Immature natural killer cell (primary cell): ENCODE results near the gene SCAMP2. TPM values are rescaled to one million over a fixed set of nuclear protein-coding genes. Genes with fewer than 3 reads are reported as not detected.

Source experiments
- DNase-seq, 3 donors: peaks; one replicate each; pipeline ENCODE4 v3.0.0; 2022; ENCODE audit warnings: mixed read lengths in 1 of 3
- H3K27ac Mint-ChIP-seq, 6 donors: one replicate each; pipeline ENCODE4 v1.8.0; 2020; ENCODE audit warnings: mixed read lengths in 6 of 6, mild to moderate bottlenecking in 5 of 6, inconsistent platforms in 4 of 6, moderate library complexity in 3 of 6
- H3K27me3 Mint-ChIP-seq, 3 donors: one replicate each; pipeline ENCODE4 v1.8.0; 2020 to 2021; ENCODE audit warnings: low read depth in 3 of 3, mild to moderate bottlenecking in 3 of 3, mixed read lengths in 3 of 3, moderate library complexity in 3 of 3, inconsistent platforms in 1 of 3
- H3K36me3 Mint-ChIP-seq, 3 donors: one replicate each; pipeline ENCODE4 v1.8.0; 2020; ENCODE audit warnings: mixed read lengths in 3 of 3, inconsistent platforms in 2 of 3, mild to moderate bottlenecking in 2 of 3
- H3K4me1 Mint-ChIP-seq, 2 donors: one replicate each; pipeline ENCODE4 v1.8.0; 2020; ENCODE audit warnings: inconsistent platforms in 2 of 2, mild to moderate bottlenecking in 2 of 2, mixed read lengths in 2 of 2, moderate library complexity in 1 of 2
- H3K4me3 Mint-ChIP-seq, 5 donors: one replicate each; pipeline ENCODE4 v1.8.0; 2020; ENCODE audit warnings: mild to moderate bottlenecking in 5 of 5, mixed read lengths in 5 of 5, inconsistent platforms in 3 of 5, moderate library complexity in 3 of 5
- H3K9me3 Mint-ChIP-seq, 6 donors: one replicate each; pipeline ENCODE4 v1.8.0; 2020; ENCODE audit warnings: mild to moderate bottlenecking in 6 of 6, mixed read lengths in 6 of 6, inconsistent platforms in 4 of 6, moderate library complexity in 3 of 6
- polyA plus RNA-seq, 3 donors: library from polyadenylated mRNA; unstranded; fragments of 300-500 nt; fragmentation: Illumina TruSeq; gene quantifications; one replicate each; pipeline ENCODE4 v1.2.3, GENCODE V29; 2021

The SCAMP2 gene
- polyA plus RNA-seq, 3 donors from 2014 or later: 115 to 181 (median 141) TPM

- no peaks in the 10 kb centered on the region for H3K9me3 Mint-ChIP-seq
- peaks cover 4 to 9% (median 8%) of the 10 kb centered on the region in 3 donors for H3K36me3 Mint-ChIP-seq
- DNase-seq: no peak
- peak overlapping the region; percentile 35 to 85 (median 66) for H3K27ac Mint-ChIP-seq
- peak overlapping the region; percentile 17 to 46 (median 36) for H3K4me3 Mint-ChIP-seq
- peaks cover 0 to 7% (median 0%) of the 10 kb centered on the region in 3 donors for H3K27me3 Mint-ChIP-seq
- peaks cover 85 to 88% of the 10 kb centered on the region in 2 donors for H3K4me1 Mint-ChIP-seq
These were observed 7.1 kb downstream of the SCAMP2 start for GRCh38 chr15:74866090-74866489.

DNA sequence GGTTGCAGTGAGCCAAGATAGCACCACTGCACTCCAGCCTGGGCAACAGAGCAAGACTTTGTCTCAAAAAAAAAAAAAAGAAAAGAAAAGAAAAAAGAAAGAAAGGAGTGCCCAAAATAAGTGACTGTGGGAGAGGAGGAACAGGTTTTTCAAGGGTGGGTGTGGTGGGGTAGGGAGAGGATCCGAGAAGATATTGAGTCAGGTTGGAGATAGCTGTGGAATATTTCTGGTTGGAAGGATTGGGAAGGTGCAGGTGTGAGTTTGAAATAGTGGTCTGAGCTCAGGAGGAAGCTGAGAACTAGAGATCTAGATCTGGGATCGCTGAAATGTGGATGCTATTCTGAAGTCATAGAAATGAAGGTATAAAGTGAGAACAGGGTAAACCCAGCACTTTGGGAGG, 7.8 kb downstream of the SCAMP2 start:
- Mint-ChIP-seq H3K4me1 (peaks cover 78 to 80% of the 10 kb centered on the region in 2 donors), H3K27me3 (peaks cover 0 to 6% (median 0%) of the 10 kb centered on the region in 3 donors), H3K27ac (peak overlapping the region; percentile 35 to 85 (median 78)), H3K9me3 (no peaks in the 10 kb centered on the region), H3K36me3 (peaks cover 4 to 9% (median 8%) of the 10 kb centered on the region in 3 donors), H3K4me3 (peak overlapping the region in 2 of 5 donors; percentile 41 to 70)
- no peak for DNase-seq

- peaks cover 75 to 76% of the 10 kb centered on the region in 2 donors for H3K4me1 Mint-ChIP-seq
- DNase-seq: no peak
- no peaks in the 10 kb centered on the region for H3K9me3 Mint-ChIP-seq
- peaks cover 4 to 9% (median 8%) of the 10 kb centered on the region in 3 donors for H3K36me3 Mint-ChIP-seq
- H3K27me3 Mint-ChIP-seq: peaks cover 0 to 6% (median 0%) of the 10 kb centered on the region in 3 donors
- peak overlapping the region in 3 of 5 donors; percentile 11 to 48 (median 15) for H3K4me3 Mint-ChIP-seq
- peak overlapping the region in 5 of 6 donors; percentile 24 to 80 (median 61) for H3K27ac Mint-ChIP-seq
These were observed 8.9 kb downstream of the SCAMP2 start for GRCh38 chr15:74864296-74864695.

DNA sequence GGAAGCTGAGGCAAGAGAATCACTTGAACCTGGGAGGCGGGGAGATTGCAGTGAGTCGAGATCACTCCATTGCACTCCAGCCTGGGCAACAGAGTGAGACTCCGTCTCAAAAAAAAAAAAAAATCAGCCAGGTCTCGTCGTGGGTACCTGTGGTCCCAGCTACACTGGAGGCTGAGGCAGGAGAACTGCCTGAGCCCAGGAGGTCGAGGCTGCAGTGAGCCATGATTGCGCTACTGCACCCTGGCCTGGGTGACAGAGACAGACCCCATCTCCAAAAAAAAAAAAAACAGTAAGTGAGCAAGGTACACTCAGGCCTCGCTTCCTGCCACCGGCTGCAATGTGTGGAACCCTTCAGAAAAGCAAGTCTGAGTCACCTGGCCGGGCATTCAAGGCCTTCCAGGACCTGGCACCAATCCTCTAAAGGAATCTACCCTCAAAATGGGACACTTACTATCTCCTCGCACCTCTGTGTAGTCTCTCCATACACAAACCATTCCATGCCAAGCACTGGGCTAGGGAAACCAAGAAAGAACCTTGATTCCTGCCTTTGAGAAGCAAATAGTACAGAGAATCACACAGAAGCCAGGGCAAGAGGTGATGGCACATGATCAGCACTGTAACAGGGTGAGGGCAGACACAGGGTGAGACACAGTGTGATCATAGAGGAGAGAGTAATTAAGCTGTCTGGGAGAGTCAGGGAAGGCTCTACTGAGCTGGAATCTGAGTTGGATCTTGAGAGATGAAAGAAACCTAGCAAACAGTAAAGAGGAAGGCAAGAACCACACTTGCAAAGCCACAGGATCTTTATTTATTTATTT, 9.7 kb downstream of the SCAMP2 start:
- peaks cover 0 to 6% (median 0%) of the 10 kb centered on the region in 3 donors for H3K27me3 Mint-ChIP-seq
- peaks cover 4 to 9% (median 8%) of the 10 kb centered on the region in 3 donors for H3K36me3 Mint-ChIP-seq
- peaks cover 76% of the 10 kb centered on the region in 2 donors for H3K4me1 Mint-ChIP-seq
- H3K27ac Mint-ChIP-seq: peak overlapping the region; percentile 61 to 87 (median 71)
- DNase-seq: no peak
- peak overlapping the region in 4 of 5 donors; percentile 12 to 50 (median 28) for H3K4me3 Mint-ChIP-seq
- no peaks in the 10 kb centered on the region for H3K9me3 Mint-ChIP-seq

GRCh38 chr15:74858369-74858740, 14.8 kb downstream of the SCAMP2 start:
- Mint-ChIP-seq H3K4me1 (peaks cover 55% of the 10 kb centered on the region in 2 donors), H3K4me3 (peak overlapping the region; percentile 46 to 72 (median 58)), H3K9me3 (no peaks in the 10 kb centered on the region), H3K27me3 (no peaks in the 10 kb centered on the region), H3K36me3 (peaks cover 2 to 7% (median 6%) of the 10 kb centered on the region in 3 donors), H3K27ac (peak overlapping the region; percentile 77 to 91 (median 90))
- no peak for DNase-seq

- DNase-seq: peak in 2 of 3 donors; percentile 31 to 41
- H3K4me3 Mint-ChIP-seq: peak overlapping the region; percentile 46 to 72 (median 58)
- H3K4me1 Mint-ChIP-seq: peaks cover 49 to 51% of the 10 kb centered on the region in 2 donors
- no peaks in the 10 kb centered on the region for H3K27me3 Mint-ChIP-seq
- peak overlapping the region; percentile 77 to 91 (median 90) for H3K27ac Mint-ChIP-seq
- H3K9me3 Mint-ChIP-seq: no peaks in the 10 kb centered on the region
- peaks cover 4 to 12% (median 7%) of the 10 kb centered on the region in 3 donors for H3K36me3 Mint-ChIP-seq
These were observed 15.3 kb downstream of the SCAMP2 start for GRCh38 chr15:74857671-74858368.

DNA sequence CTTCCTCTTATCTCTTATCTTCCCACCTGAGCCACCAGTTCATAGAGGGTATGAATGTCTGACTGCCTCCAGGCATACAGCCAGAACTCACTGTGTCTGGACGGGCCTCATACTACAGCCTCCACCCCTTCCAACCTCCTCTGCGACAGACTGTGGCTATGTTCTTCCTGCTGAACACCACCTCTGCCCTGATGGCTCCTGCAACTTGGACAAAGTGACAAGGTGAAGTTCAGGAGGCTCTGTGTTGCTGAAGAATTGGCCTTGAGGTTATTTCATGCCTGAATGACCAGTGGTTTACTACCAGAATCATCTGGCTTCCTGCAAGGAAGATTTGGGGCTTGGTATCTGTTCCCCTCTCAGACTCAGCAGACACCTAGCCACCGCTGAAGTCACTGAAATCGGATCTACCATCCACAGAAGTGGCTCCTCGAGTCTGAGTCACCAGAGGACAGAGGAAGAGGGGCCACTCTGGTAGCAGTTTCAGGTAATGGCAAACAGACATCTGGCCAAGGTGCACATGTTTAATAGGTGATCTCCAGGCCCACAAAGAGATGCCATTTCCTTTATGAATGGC, 16.0 kb downstream of the SCAMP2 start:
- Mint-ChIP-seq H3K9me3 (no peaks in the 10 kb centered on the region), H3K27me3 (no peaks in the 10 kb centered on the region), H3K4me1 (peaks cover 44 to 47% of the 10 kb centered on the region in 2 donors), H3K36me3 (peaks cover 4 to 16% (median 7%) of the 10 kb centered on the region in 3 donors), H3K27ac (peak overlapping the region; percentile 77 to 93 (median 90)), H3K4me3 (peak overlapping the region; percentile 7 to 58 (median 21))
- DNase-seq: peak in 1 of 3 donors; percentile 14

DNA sequence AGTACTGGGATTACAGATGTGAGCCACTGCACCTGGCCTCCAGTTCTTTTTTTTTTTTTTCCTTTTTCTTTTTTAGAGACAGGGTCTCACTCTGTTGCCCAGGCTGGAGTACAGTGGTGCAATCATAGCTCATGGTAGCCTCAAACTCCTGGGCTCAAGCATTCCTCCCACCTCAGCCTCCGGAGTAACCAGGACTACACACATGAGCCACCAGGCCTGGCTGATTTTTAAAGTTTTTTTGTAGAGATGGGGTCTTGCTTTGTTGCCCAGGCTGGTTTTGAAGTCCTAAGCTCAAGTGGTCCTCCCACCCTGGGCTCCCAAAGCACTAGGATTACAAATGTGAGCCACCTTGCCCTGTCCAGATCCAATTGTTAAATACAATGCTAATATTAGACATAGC, 16.6 kb downstream of the SCAMP2 start:
- peak overlapping the region in 2 of 5 donors; percentile 6 to 21 for H3K4me3 Mint-ChIP-seq
- DNase-seq: no peak
- no peaks in the 10 kb centered on the region for H3K9me3 Mint-ChIP-seq
- peaks cover 43 to 46% of the 10 kb centered on the region in 2 donors for H3K4me1 Mint-ChIP-seq
- peaks cover 4 to 19% (median 7%) of the 10 kb centered on the region in 3 donors for H3K36me3 Mint-ChIP-seq
- peak overlapping the region; percentile 77 to 93 (median 90) for H3K27ac Mint-ChIP-seq
- no peaks in the 10 kb centered on the region for H3K27me3 Mint-ChIP-seq

DNA sequence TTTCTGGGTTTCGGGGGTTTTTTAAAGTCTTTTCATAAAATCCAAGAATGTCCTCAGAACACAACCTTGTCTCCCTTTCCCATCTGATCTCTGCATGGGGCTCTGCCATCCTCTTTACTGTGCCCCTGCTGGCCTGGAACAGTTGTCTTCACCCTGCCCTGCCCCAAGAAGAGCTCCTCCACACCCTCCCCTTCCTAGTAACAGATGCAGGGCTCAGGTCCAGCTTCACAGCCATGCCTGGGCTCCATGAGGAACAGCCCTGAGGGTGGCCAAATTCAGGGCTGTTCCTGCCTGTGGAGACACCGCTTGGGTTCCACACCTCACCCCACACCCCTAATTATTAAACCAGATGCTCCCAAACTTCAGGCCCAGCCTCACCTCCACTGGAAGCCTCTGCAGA, 17.3 kb downstream of the SCAMP2 start:
- Mint-ChIP-seq H3K27me3 (peaks cover 0 to 2% (median 0%) of the 10 kb centered on the region in 3 donors), H3K9me3 (no peaks in the 10 kb centered on the region), H3K4me1 (peaks cover 38 to 40% of the 10 kb centered on the region in 2 donors), H3K36me3 (peaks cover 7 to 24% (median 7%) of the 10 kb centered on the region in 3 donors), H3K27ac (peak overlapping the region in 5 of 6 donors; percentile 35 to 64 (median 45)), H3K4me3 (no peak overlapping the region)
- DNase-seq: no peak

- no peak for DNase-seq
- Mint-ChIP-seq H3K27me3 (peaks cover 0 to 2% (median 0%) of the 10 kb centered on the region in 3 donors), H3K27ac (no peak overlapping the region), H3K4me3 (no peak overlapping the region), H3K9me3 (no peaks in the 10 kb centered on the region), H3K4me1 (peaks cover 35% of the 10 kb centered on the region in 2 donors), H3K36me3 (peaks cover 7 to 27% (median 10%) of the 10 kb centered on the region in 3 donors)
These were observed 18.6 kb downstream of the SCAMP2 start for GRCh38 chr15:74854453-74855022.

- peaks cover 10 to 45% (median 14%) of the 10 kb centered on the region in 3 donors for H3K36me3 Mint-ChIP-seq
- no peaks in the 10 kb centered on the region for H3K9me3 Mint-ChIP-seq
- no peak overlapping the region for H3K4me3 Mint-ChIP-seq
- H3K27ac Mint-ChIP-seq: no peak overlapping the region
- DNase-seq: no peak
- peaks cover 9 to 10% of the 10 kb centered on the region in 2 donors for H3K4me1 Mint-ChIP-seq
- H3K27me3 Mint-ChIP-seq: peaks cover 0 to 2% (median 0%) of the 10 kb centered on the region in 3 donors
These were observed 21.2 kb downstream of the SCAMP2 start for GRCh38 chr15:74851960-74852359.

DNA sequence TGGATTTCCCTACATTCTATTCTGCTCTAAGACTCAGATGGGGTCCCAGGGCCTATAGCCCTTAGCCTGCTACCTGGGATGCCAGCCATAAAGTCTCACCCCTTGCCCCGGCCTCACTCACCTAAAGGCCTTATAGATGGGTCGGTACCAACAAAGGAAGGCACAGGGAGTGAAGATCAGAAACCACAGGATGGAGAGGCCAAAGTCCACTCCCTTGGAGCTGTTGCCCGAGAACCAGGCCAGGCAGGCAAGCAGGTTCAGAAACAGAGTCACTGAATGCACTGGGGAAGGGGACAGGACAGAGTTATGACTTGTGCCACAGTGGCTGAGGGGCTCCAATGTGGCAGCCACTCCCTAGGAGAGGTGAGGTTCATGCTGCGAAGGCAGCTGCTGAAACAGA, 22.8 kb downstream of the SCAMP2 start:
- Mint-ChIP-seq H3K4me3 (no peak overlapping the region), H3K27me3 (peaks cover 0 to 4% (median 0%) of the 10 kb centered on the region in 3 donors), H3K36me3 (peaks cover 9 to 45% (median 14%) of the 10 kb centered on the region in 3 donors), H3K4me1 (peaks cover 9 to 12% of the 10 kb centered on the region in 2 donors), H3K27ac (peak overlapping the region in 3 of 6 donors; percentile 14 to 46 (median 23)), H3K9me3 (no peaks in the 10 kb centered on the region)
- DNase-seq: no peak

GRCh38 chr15:74847432-74847831, 25.7 kb downstream of the SCAMP2 start:
- peaks cover 32 to 38% of the 10 kb centered on the region in 2 donors for H3K4me1 Mint-ChIP-seq
- H3K36me3 Mint-ChIP-seq: peaks cover 8 to 34% (median 10%) of the 10 kb centered on the region in 3 donors
- H3K4me3 Mint-ChIP-seq: no peak overlapping the region
- peak overlapping the region in 5 of 6 donors; percentile 36 to 75 (median 61) for H3K27ac Mint-ChIP-seq
- no peak for DNase-seq
- peaks cover 0 to 6% (median 4%) of the 10 kb centered on the region in 3 donors for H3K27me3 Mint-ChIP-seq
- no peaks in the 10 kb centered on the region for H3K9me3 Mint-ChIP-seq
